Kidney (tissue), 14 donors: ENCODE measurements around the gene RCOR2. TPM values are rescaled to one million over a fixed set of nuclear protein-coding genes. Genes with fewer than 3 reads are reported as not detected.
"Not testable (repeated sequence)": the region's sequence is repeated elsewhere in the genome, so short reads cannot be mapped to it uniquely, and the experiment has no call there.

ENCODE experiments used
- DNase-seq, 5 donors: peaks; one replicate each; pipeline ENCODE4 v3.0.0-alpha.2; 2013 to 2020
- FAIRE-seq: peaks from 2 replicates; lab custom pipeline; 2012; peaks lifted over from hg19 to GRCh38; lab: Jason Lieb, UNC
- H3K27ac ChIP-seq, 2 donors: one replicate each; pipeline ENCODE4 v1.7.0; 2013; ENCODE audit warnings: low read depth in 2 of 2, low read length in 2 of 2, inconsistent platforms in 1 of 2
- H3K27me3 ChIP-seq: one replicate; pipeline ENCODE4 v1.7.1; 2013; ENCODE audit warnings: low read length, inconsistent platforms; ENCODE audit not compliant: control insufficient read depth, insufficient read depth
- H3K36me3 ChIP-seq, 3 donors: one replicate each; pipeline versions ENCODE4 v1.7.0 to v1.7.1; 2013; ENCODE audit warnings: low read length in 3 of 3, control low read depth in 1 of 3, inconsistent platforms in 1 of 3; ENCODE audit not compliant: insufficient read depth in 3 of 3, control insufficient read depth in 2 of 3
- H3K4me1 ChIP-seq, 3 donors: one replicate each; pipeline versions ENCODE4 v1.7.0 to v1.7.1; 2013; ENCODE audit warnings: low read length in 3 of 3, inconsistent platforms in 1 of 3, low read depth in 1 of 3; ENCODE audit not compliant: control insufficient read depth in 2 of 3, insufficient read depth in 2 of 3
- H3K4me3 ChIP-seq, 3 donors: one replicate each; pipeline versions ENCODE4 v1.7.0 to v1.8.1; 2013; ENCODE audit warnings: low read length in 3 of 3, control low read depth in 1 of 3, inconsistent platforms in 1 of 3
- H3K9ac ChIP-seq, 3 donors: one replicate each; pipeline versions ENCODE4 v1.7.0 to v1.7.1; 2013; ENCODE audit warnings: low read length in 3 of 3, control low read depth in 1 of 3, inconsistent platforms in 1 of 3
- H3K9me3 ChIP-seq, 3 donors: one replicate each; pipeline versions ENCODE4 v1.7.0 to v1.7.1; 2013; ENCODE audit warnings: low read length in 3 of 3, control low read depth in 1 of 3, inconsistent platforms in 1 of 3; ENCODE audit not compliant: control insufficient read depth in 2 of 3, insufficient read depth in 1 of 3
- CTCF ChIP-seq: IDR thresholded peaks from 3 replicates; pipeline ENCODE4 v1.5.1; 2012; ENCODE audit warnings: mild to moderate bottlenecking, moderate library complexity, borderline replicate concordance; ENCODE audit not compliant: insufficient read depth; ENCODE audit errors: extremely low read depth
- intact Hi-C: fragments of 100-400 bp; cut with DNase I; formaldehyde crosslinking; loops from one replicate; pipeline ENCODE4 v1.11.1; 2022
- polyA plus RNA-seq: library from polyadenylated mRNA; stranded (reverse); fragments of 350-450 nt; fragmentation: Illumina TruSeq; extraction: RNeasy Lipid Tissue Mini Kit (QIAGEN cat#74804); gene quantifications from one replicate; pipeline ENCODE4 v1.2.3, GENCODE V29; 2014; ENCODE audit warnings: low read depth, low replicate concordance; ENCODE audit not compliant: insufficient read depth
- total RNA-seq: library from RNA; stranded (reverse); fragmentation: NEBNext Ultra II Directional; extraction: Animal tissue kit (Norgen Biotek cat#: 25700); gene quantifications from one replicate; pipeline ENCODE4 v1.2.1, GENCODE V29; 2021
- donor health status: control.
- donor health status: control.
- donor health status: control.
- donor health status: control.
- donor health status: control.
- donor health status: DM: yes; HTN: yes; CAD: no.
- donor health status: Normal renal cell carcinoma (clear cell type).

The RCOR2 gene
- total and polyA plus RNA-seq, 2 donors from 2014 or later: 0.76 to 0.86 TPM

GRCh38 chr11:63867511-63867910, 49.5 kb downstream of the RCOR2 start:
- Histone ChIP-seq H3K36me3 (peaks cover 0 to 2% (median 0%) of the 10 kb centered on the region in 3 donors), H3K4me3 (no peak overlapping the region), H3K4me1 (peaks cover 5 to 40% (median 30%) of the 10 kb centered on the region in 3 donors), H3K9me3 (no peaks in the 10 kb centered on the region), H3K27ac (no peak overlapping the region), H3K27me3 (no peaks in the 10 kb centered on the region), H3K9ac (no peak overlapping the region)
- TF ChIP-seq CTCF: no peak
- no peak for FAIRE-seq
- intact Hi-C loops: no loop called here
- peak in 1 of 5 donors; percentile 29 for DNase-seq

DNA sequence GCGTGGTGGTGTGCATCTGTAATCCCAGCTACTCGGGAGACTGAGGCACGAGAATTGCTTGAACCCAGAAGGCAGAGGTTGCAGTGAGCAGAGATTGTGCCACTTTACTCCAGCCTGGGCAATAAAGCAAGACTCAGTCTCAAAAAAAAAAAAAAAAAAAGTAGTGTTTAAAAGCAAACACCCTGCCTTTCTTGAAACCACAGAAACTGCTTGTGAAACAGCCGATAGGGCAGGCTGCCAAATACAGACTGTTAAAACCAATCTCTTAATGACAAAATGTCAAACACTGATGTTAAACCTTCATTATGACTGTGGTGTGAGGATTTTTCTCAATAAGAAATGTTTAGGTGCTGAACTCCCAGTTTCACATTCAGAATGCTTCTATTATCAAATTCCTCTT, 50.8 kb downstream of the RCOR2 start:
- TF ChIP-seq CTCF: no peak
- Histone ChIP-seq H3K4me3 (no peak overlapping the region), H3K9me3 (no peaks in the 10 kb centered on the region), H3K27me3 (no peaks in the 10 kb centered on the region), H3K4me1 (peaks cover 0 to 30% (median 22%) of the 10 kb centered on the region in 3 donors), H3K36me3 (peaks cover 0 to 5% (median 0%) of the 10 kb centered on the region in 3 donors), H3K9ac (no peak overlapping the region), H3K27ac (no peak overlapping the region)
- FAIRE-seq (no peak), DNase-seq (peak in 1 of 5 donors; percentile 66)
- intact Hi-C loops: no loop called here

GRCh38 chr11:63863620-63864019, 53.3 kb downstream of the RCOR2 start:
- not testable (repeated sequence) for FAIRE-seq

GRCh38 chr11:63862923-63863322, 54.0 kb downstream of the RCOR2 start:
- FAIRE-seq: no peak
- no peak overlapping the region for H3K27ac ChIP-seq

More at GRCh38 chr11:63863620-63864019, 53.3 kb downstream of the RCOR2 start:
- intact Hi-C loops, H3K4me3 ChIP-seq, H3K27ac ChIP-seq, H3K9ac ChIP-seq, H3K27me3 ChIP-seq, H3K36me3 ChIP-seq, H3K9me3 ChIP-seq, DNase-seq: not testable (repeated sequence)
- peaks cover 0 to 16% (median 14%) of the 10 kb centered on the region in 3 donors for H3K4me1 ChIP-seq

More at GRCh38 chr11:63862923-63863322, 54.0 kb downstream of the RCOR2 start:
- DNase-seq: no peak
- Histone ChIP-seq H3K4me3 (no peak overlapping the region), H3K9ac (no peak overlapping the region), H3K36me3 (peaks cover 0 to 5% (median 0%) of the 10 kb centered on the region in 3 donors), H3K4me1 (peaks cover 0 to 13% (median 11%) of the 10 kb centered on the region in 3 donors), H3K9me3 (no peaks in the 10 kb centered on the region), H3K27me3 (no peaks in the 10 kb centered on the region)
- intact Hi-C loops: no loop called here
- TF ChIP-seq CTCF: no peak

Other genes with a start within 250 kb of the RCOR2 start
- gene ATL3, start 245.8 kb downstream of the RCOR2 start, total RNA-seq: 78.3 TPM
- 11.4 TPM for gene ATL3, start 245.8 kb downstream of the RCOR2 start, polyA plus RNA-seq
- 93.1 TPM for gene RTN3, start 235.7 kb downstream of the RCOR2 start, total RNA-seq
- 109 TPM for gene RTN3, start 235.7 kb downstream of the RCOR2 start, polyA plus RNA-seq
- gene ZFTA, start 148.4 kb downstream of the RCOR2 start, total RNA-seq: 14.4 TPM
- gene ZFTA, start 148.4 kb downstream of the RCOR2 start, polyA plus RNA-seq: 10.8 TPM
- gene SPINDOC, start 103.7 kb downstream of the RCOR2 start, total RNA-seq: 10.9 TPM
- 14.2 TPM for gene SPINDOC, start 103.7 kb downstream of the RCOR2 start, polyA plus RNA-seq
- 42.6 TPM for gene MARK2, start 78.1 kb downstream of the RCOR2 start, total RNA-seq
- 11.7 TPM for gene MARK2, start 78.1 kb downstream of the RCOR2 start, polyA plus RNA-seq
- gene NAA40, start 21.8 kb upstream of the RCOR2 start, total RNA-seq: 27.2 TPM
- gene NAA40, start 21.8 kb upstream of the RCOR2 start, polyA plus RNA-seq: 11.8 TPM
- 320 TPM for gene COX8A, start 57.5 kb upstream of the RCOR2 start, total RNA-seq
- gene COX8A, start 57.5 kb upstream of the RCOR2 start, polyA plus RNA-seq: 2,092 TPM
- gene OTUB1, start 69.3 kb upstream of the RCOR2 start, total RNA-seq: 69.0 TPM
- gene OTUB1, start 69.3 kb upstream of the RCOR2 start, polyA plus RNA-seq: 118 TPM
- gene FLRT1, start 118.8 kb upstream of the RCOR2 start, total RNA-seq: 0.66 TPM
- 1.5 TPM for gene FLRT1, start 118.8 kb upstream of the RCOR2 start, polyA plus RNA-seq
- gene MACROD1, start 248.9 kb upstream of the RCOR2 start, total RNA-seq: 27.8 TPM
- 176 TPM for gene MACROD1, start 248.9 kb upstream of the RCOR2 start, polyA plus RNA-seq